NCI-H2081 treated with DMSO at 0.1 percent for 48 hours (cell line): ENCODE data around the gene C18orf32.
"Not testable (repeated sequence)": the region's sequence is repeated elsewhere in the genome, so short reads cannot be mapped to it uniquely, and the experiment has no call there.

ENCODE experiments used
- DNase-seq: peaks from one replicate; lab custom pipeline; 2025; lab: John Stamatoyannopoulos, UW

Gene C18orf32

DNA sequence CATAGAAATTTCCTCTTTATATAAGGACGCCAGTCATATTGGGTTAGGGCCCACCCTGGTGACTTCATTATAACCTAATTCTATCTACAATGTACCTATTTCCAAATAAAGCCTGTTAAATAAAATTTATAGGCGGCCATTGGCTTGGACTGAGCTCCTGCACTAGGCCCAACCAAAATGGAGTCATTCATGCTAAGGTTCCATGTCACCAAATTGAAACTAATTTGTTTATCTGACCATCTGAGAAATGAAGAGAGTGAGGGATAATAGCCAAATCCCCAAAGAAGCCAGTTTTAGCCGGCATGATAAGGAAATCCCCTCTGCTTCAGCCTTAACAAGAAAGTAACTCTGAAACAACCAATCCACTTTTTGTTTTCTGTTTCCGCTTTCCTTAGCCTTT lies 19.4 kb downstream of the C18orf32 start:
- DNase-seq, result no peak

DNA sequence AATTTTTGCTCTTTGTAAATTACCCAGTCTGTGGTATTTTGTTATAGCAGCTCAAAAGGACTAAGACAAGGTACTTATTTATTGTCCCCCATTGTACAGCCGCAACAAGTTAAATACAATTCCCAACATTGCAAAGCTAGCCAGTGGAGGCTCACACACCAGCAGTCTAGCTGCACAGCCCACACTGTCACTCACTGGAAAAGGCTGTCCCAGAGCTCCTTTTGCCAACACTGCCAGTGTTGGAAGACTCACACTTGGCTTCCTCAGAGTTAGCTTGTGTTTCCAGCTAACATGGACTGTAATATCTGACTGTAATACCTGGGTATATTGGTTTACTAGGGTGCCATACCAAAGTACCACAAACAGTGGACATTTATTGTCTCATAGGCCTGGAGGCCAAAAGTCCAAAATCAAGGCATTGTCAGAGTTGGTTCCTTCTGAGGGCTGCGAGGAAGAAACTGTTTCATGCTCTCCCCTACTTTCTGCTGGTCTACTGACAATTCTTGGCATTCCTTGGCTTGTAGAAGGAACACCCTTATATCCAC lies 19.9 kb downstream of the C18orf32 start:
- DNase-seq, result no peak

DNA sequence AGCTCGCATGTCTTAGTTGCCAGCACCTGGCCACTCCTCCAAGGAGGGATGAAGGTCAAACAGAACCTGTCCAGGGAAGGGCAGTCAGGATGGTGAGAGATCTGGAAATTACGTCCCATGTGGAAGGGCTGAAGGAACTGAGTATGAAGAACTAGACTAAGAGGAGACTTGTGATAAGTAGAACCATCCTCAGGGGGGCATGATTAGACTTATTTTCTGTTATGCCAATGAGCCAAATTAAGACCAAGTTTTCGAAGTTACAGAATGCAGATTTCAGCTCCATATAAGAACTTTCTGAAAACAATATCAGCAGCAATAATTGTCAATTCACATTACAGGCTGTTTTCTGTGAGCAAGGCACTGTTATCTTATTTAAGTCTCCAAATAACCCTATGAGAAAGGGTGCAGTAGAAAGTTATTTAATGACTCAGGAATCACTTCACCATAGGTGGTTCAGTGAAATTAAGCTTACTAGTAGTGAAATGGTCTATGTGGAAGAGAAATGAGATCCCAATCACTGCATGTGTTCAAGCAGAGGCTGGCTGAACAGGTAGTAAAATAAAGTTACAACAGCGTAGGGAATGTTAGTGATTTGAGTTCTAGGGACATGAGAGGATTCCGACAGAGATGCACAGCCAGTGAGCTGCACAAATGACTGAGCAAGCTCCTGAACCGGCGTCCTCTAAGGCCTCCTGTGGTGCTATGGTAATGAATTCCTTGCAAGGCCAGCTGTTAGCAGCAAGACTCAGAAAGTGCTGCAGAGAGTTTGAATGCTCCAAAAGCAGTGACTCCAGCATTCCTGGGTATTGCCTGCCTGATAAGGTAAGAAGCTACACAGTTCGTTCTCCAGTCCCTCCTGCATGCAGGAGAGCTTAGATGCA lies 22.1 kb downstream of the C18orf32 start:
- no peak for DNase-seq

DNA sequence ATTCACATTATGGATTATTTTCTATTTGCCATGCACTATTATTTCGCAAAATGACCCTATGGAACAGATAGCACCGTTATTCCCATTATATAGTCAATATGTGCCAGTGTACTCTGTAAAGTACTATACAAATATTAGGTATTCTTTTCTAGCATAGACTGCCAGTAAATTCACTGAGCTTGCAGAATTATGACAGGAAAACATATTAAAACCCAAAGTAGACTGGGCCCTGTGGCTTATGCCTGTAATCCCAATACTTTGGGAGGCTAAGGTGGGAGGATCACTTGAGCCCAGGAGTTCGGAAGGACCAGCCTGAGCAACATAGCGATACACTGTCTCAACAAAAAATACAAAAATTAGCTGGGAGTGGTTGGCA lies 25.4 kb downstream of the C18orf32 start:
- DNase-seq, result no peak

DNA sequence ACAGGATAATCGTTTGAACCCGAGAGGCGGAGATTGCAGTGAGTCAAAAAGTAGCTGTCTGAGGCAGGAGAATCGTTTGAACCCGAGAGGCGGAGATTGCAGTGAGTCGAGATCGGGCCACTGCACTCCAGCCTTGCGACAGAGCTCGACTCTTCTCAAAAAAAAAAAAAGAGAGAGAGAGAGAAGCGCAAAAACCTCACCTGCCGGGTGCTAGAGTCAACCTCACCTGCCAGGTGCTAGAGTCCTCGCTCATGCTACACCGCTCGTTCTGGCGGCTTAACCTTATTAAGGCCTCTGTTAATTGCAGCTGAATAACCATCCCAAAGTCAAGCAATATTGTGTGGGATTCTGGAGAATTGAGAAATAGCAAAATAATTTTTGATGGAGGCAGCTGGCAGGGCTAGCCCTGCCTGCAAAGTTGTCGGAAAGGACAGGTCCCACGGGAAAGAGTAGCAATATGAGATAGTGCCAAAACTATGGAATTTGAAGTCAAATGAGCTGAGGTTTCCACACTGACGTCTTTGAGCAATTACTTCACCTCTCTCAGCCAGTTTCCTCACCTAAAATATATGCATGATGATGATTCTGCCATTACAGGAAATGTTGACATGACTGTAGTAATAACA lies 25.9 kb downstream of the C18orf32 start:
- no peak for DNase-seq

DNA sequence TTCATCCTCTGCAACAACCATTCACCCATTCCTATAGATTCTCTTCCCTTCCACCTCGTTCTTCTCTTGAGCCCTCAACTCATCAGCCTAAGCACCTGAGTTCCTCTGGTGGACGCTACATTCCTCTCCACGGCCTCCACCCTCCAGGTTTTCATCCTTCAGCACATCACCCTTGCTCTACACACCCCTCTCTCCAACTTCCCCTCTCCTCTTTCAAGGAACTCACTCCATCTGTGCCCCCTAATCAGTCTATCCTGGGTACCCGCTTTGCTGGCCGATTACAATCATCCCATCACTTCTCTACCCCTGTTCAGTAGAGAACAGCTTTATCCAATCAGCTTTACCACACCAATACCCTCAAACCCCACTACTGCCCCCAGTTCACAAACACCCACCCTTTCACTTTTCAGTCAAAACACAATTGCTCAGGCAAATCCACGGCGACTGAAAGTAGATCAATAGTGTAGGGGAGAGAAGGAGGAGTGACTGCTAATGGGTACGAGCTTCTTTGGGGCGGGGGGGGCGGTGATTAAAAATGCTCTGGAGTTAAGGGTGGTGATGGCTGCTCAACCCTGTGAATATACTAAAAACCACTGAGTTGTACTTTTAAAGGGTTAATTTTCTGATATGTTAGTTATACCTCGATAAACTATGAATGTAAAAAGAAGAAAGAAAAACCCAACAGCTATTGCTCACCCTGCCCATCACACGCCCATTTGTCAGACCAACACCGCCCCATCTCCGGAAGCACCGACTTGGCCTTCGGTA lies 27.4 kb downstream of the C18orf32 start:
- no peak for DNase-seq

DNA sequence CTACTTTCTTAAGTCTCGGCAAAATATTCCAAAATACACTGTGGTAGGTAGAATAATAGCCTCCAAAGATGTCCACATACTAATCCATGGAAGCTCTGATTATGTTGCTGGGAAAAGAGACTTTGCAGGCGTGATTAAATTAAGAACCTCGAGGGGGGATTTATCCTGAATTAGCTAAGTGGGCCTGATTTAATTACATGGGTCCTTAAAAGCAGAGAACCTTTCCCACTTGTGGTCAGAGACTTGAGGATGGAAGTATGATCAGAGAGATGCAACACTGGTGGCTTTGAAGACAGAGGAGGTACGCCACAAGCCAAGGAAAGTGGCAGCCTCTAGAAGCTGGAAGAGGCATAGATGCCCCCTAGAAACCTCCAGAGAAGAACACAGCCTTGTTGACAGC lies 29.4 kb downstream of the C18orf32 start:
- DNase-seq, result no peak

DNA sequence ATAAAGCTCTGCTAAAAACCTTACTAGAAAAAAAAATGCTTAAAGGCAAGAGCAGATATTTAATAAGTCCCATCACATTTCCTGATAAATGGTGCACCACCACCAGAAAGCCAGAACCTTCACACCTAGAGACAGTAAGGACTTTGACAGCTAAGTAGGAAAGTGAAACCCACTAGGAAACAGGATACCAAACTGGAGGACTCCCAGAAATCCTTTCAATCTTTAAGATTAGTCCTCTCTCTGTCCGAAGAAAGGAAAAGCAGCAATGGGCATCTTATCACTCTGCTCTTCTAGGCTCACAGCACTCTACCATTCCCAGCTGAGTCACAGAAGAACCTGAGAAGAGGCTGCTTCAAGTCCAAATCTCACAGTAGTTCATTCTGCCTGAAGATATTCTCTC lies 30.2 kb downstream of the C18orf32 start:
- DNase-seq, result no peak

DNA sequence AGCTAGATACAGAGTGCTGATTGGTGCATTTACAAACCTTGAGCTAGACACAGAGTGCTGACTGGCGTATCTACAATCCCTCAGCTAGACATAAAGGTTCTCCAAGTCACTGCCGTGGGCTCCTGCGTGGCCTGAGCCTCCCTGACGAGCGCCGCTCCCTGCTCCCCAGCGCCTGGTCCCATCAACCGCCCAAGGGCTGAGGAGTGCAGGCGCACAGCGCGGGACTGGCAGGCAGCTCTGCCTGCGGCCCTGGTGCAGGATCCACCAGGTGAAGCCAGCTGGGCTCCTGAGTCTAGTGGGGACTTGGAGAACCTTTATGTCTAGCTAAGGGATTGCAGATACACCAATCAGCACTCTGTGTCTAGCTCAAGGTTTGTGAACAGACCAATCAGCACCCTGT lies 34.5 kb downstream of the C18orf32 start:
- DNase-seq, result not testable (repeated sequence)

DNA sequence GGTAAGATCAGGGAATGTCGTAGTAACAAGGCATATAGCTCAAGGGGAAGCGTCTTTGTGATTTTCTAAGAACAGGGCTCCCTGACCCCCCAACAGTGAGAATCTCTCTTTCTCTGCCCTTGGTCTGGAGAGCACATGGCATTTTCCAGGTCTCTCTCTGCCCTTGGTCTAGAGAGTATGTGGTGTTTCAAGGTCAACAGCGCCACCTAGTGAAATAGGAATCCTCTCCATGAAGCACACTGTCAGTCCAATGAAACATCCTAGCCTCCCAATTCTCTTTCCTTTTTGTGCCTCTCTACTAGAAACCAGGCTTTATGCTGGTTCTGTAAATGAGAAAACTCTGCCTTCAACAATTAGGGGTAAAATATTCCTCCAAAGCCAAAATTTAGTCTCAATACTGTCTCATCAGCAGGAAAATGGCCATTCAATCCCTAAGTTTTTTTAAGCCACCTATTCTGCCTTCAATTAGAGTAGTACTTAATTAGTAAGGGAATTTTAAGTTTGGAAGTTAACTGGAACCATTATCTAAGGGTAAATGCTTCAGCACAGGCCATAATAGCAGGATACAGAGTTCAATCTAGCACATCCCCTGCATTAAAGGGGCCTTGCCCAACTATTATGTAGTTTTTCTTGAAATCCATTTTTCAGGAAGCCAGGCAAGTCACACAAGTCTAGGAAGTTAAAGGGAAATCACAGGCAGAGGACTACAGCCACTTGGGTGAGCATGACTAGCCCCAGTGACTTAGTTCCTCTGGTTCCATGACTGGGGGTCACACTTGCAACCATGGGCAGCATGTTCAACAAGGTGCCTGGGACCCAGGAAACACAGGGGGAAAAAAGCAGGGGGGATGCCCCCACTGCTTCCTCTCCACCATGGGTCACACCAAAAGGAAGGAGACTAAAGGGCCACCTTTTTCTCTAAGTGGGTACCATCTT lies 39.0 kb downstream of the C18orf32 start:
- peak; percentile 3 for DNase-seq

DNA sequence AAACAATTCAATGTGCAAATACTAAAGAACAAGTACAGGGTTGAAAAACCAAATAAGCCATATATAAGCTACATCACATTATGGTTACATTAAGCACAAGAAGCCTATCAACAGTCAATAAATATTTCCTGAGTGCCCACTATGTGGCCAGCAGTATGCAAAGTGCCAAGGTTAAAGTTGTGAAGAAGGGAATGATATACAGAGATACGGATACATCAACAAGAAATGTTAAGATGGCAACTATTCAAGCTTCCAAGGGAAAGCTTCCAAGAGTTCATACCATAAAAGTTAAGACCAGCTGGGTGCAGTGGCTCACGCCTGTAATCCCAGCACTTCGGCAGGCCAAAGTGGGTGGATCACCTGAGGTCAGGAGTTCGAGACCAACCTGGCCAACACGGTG lies 40.6 kb downstream of the C18orf32 start:
- no peak for DNase-seq

DNA sequence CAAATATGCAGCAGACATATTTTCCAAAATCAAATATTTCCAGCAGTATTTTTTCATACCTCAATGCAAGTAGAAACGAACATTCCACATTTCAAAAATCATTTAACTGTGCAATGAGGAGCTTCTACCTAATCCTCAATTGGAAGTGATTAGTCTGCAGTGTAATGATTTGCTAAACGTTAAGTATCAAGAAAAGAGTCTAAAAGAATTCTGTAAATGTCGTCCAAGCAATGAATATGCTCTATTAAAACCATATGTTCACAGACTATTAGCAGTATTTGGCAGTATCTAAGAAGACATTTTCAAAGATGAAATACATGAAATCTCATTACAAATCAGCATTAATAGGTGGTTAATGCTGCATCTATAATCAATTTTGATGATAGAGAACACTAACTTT lies 42.5 kb downstream of the C18orf32 start:
- DNase-seq, result no peak

DNA sequence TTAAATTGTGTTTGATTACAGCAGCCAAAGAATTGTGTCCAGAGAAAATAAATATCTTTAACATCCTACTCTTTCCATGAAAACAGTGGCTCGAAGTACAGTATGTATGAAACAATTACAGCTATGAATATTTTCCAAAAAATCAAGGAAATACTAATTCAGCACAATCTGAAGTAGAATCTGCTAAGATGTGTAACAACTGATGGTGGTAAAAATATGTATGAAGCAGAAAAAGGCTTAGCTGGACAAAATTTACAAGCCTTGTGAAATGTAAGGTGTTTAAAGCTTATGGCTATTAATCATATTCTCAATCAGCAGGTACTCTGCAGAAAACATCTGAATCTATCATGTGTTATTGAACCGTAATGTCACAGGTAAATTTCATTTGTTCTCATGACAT lies 43.2 kb downstream of the C18orf32 start:
- no peak for DNase-seq

DNA sequence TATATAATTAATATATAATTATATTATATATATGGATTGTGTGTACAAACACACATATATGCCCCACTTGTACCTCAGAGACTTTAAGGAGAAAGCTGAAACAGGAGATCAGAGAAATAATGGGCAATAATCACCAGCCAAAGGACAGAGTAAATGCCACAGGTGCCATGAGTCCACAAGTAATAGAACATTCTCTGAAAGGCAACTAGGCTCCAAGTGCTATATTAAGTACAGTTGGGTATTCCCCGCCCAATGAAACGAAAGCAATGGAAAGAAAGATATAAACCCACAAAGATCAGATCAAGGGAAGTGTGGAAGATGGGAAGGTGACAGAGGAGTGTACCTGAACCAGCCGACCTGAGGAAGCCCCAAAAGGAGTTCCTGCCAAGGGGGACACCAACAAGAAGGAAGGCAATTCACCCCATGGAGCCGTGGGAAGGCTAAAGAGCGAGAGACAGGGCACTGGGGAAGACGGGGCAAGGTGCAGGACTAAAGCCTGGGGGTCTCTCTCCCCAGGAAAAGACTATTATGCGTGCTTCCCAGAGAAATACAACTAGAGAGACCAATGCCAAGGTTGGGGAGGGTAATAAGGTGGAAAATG lies 45.6 kb downstream of the C18orf32 start:
- no peak for DNase-seq

DNA sequence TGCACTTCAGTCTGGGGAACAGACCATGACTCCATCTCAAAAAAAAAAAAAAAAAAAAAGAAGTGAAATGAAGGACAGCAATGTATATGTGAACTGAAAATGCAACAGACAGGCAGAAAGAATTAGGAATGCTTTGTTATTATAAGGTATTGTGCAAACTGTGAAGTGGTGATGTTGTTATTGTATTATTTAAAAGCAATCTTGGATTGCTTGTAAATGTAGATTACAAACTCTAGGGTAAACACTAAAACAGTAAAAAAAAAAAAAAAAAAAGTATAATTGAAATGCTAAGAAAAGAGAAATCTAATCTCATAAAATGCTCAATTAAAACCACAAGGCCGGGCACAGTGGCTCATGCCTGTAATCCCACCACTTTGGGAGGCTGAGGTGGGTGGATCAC lies 51.9 kb downstream of the C18orf32 start:
- DNase-seq, result no peak

DNA sequence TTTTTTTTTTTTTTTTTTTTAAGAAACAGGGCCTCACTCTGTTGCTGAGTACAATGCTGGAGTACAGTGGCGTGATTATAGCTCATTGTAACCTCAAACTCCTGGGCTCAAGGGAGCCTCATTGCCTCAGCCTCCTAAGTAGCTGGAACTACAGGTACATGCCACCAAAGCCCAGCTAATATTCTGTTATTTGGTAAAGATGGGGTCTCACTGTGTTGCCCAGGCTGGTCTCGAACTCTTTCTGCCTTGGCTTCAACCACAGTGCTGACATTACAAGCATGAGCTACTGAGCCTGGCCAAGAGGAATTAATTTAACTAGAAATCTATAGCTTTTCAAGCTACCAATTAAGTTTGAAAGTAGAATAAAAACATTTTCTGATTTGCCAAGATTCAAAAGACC lies 54.4 kb downstream of the C18orf32 start:
- no peak for DNase-seq

DNA sequence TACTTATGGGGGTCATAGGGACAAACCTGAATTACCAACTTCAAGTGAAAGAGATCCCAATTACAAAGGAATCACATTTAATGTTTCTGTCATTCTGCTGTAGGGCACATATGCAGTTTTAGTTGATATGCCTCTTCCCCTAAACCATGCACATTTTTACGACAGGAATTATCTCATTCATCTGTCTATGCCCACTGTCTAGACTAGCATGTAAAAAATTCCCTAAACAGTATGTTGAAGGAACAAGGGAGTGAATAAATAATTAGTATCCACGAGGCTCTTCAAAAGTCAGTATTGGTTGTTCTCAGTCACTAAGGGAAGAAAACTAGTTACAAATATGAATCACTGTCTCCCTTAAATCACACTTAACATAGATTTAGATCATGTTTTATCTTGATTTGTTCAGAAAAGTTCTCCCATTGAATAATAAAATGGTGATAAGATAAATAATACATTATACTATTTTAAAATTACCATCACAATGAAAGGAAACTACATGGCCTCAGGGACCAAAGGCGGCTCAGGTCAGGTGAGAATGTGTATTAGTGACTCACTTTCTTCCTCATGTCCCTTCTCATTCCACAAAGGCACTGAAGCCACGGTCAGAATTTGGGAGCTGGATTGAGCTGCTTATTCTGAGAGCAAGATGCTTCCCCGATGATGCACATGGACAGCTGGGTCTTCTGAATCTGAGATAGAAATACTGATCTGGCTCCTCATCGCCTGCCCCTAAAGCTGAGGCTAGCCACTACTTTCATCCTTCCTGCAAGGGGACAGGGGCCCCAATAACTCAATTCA lies 55.7 kb downstream of the C18orf32 start:
- DNase-seq, result no peak
